ENCODE data around the gene TMEM255B. TPM values are rescaled to one million over a fixed set of nuclear protein-coding genes. Genes with fewer than 3 reads are reported as not detected.

Gene TMEM255B
- total RNA-seq, 1 donor from 2014 or later: 1.5 TPM

DNA sequence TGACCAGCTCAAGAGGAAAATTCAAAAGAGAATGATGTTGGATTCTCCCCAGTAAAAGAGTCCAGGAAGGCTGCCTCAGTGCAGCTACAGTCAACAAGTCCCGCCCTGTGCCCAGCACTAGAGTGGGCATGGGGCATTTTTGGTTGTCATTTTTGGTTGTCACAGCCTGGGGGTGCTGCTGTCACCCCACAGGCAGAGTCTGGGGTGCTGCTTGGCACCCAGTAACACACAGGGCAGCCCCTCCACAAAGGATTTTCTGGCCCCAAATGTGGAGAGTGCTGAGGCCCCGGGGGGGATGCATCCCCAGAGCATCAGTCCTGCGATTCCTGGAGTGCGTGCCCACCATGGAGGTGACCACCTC lies 28.2 kb upstream of the TMEM255B start:
- Mint-ChIP-seq H3K27ac (no peak overlapping the region), H3K36me3 (ENCODE audit: insufficient read depth) (no peaks in the 10 kb centered on the region), H3K4me1 (ENCODE audit: low read depth) (no peaks in the 10 kb centered on the region), H3K4me3 (ENCODE audit: low read depth) (no peak overlapping the region), H3K9me3 (ENCODE audit: low read depth) (no peaks in the 10 kb centered on the region), H3K27me3 (no peaks in the 10 kb centered on the region)
- TF ChIP-seq, protein P1, sequence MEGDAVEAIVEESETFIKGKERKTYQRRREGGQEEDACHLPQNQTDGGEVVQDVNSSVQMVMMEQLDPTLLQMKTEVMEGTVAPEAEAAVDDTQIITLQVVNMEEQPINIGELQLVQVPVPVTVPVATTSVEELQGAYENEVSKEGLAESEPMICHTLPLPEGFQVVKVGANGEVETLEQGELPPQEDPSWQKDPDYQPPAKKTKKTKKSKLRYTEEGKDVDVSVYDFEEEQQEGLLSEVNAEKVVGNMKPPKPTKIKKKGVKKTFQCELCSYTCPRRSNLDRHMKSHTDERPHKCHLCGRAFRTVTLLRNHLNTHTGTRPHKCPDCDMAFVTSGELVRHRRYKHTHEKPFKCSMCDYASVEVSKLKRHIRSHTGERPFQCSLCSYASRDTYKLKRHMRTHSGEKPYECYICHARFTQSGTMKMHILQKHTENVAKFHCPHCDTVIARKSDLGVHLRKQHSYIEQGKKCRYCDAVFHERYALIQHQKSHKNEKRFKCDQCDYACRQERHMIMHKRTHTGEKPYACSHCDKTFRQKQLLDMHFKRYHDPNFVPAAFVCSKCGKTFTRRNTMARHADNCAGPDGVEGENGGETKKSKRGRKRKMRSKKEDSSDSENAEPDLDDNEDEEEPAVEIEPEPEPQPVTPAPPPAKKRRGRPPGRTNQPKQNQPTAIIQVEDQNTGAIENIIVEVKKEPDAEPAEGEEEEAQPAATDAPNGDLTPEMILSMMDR (IDR thresholded peaks at IDR 0.05; ENCODE audit: unreplicated experiment): no peak
- DNase-seq (ENCODE audit: low spot score, unreplicated experiment): no peak

DNA sequence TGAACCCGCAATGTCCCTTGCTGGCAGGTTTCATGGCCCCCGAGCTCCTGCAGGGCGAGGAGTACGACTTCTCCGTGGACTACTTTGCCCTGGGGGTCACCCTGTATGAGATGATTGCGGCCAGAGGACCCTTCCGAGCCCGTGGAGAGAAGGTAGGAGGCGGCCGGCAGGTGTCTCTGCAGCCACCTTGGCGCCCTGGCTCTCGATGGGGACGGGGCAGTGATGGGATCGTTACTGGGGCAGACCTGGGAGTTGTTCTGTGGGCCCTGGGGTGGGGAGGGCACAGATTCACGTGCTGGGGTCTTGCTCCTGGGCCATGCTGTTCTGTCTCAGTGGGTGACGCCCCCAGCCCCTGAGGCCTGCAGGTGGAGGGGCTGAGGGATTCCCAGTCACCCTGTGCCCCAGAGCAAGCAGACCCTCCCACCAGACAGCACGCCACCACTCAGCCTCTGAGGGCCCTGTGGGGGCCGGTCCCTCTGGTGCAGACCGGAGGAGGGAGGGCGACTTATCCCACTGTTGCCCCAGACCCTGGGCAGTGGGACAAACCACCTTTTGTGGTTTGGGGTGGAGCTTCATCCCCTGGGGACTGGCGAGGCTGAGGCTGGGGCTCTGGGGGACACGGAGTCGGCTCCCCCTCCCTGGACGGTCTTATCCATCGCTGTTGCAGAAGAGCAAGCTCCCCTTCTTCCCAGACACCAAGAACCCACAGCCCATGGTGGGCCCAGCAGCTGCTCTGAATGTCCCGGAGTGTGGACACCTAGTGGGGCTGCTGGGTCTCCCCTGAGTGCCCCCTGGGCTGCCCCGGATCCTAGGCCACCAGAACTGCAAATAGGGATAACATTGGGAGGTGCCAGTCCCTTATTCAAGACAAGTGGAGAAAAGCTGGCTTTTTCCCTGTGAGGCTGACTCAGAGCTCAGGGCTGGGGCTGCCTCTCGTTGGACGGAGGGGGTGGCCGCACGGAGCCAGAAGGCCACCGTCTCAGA lies 27.5 kb upstream of the TMEM255B start:
- Mint-ChIP-seq H3K36me3 (ENCODE audit: insufficient read depth) (no peaks in the 10 kb centered on the region), H3K27me3 (no peaks in the 10 kb centered on the region), H3K27ac (no peak overlapping the region), H3K9me3 (ENCODE audit: low read depth) (no peaks in the 10 kb centered on the region), H3K4me1 (ENCODE audit: low read depth) (no peaks in the 10 kb centered on the region), H3K4me3 (ENCODE audit: low read depth) (no peak overlapping the region)
- TF ChIP-seq, protein P1 (IDR thresholded peaks at IDR 0.05; ENCODE audit: unreplicated experiment): no peak
- DNase-seq (ENCODE audit: low spot score, unreplicated experiment): no peak

DNA sequence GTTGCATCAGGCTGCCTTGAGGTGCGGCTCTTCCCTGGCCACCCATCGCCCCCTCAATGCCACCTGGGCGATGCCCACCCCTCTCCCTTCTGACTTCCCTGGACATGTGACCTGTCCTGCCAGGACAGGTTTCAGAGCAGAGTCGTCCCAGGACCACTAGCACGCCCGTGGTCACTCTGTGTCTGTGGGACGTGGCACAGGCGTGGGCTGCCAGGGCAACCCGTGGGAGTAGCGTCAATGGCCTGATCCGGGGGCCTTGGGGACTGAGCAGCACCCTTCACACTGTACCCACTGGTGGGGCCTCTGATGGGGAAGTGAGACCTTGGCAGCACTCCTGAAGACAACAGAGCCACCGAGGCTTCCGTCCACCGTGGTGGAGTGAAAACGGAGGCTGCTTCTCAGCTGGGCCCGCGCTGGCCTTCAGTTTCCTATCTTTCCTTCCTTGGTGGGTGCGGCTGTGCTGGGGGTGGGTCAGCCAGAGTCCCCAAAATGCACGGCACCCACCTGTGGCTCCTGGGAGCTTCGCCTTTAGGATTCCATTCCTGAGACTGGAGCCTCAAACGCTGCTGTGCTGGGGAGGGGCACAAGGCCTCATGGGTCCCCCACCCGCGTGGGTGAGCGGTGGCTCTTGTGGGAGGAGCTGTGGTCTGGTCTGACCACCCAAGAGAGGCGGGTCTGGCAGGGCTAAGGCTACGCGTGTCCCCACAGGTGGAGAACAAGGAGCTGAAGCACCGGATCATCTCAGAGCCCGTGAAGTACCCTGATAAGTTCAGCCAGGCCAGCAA lies 26.7 kb upstream of the TMEM255B start:
- H3K9me3 Mint-ChIP-seq (ENCODE audit: low read depth): no peaks in the 10 kb centered on the region
- TF ChIP-seq, protein P1 (IDR thresholded peaks at IDR 0.05; ENCODE audit: unreplicated experiment): no peak
- H3K27ac Mint-ChIP-seq: no peak overlapping the region
- H3K27me3 Mint-ChIP-seq: no peaks in the 10 kb centered on the region
- DNase-seq (ENCODE audit: low spot score, unreplicated experiment): no peak
- no peaks in the 10 kb centered on the region for H3K36me3 Mint-ChIP-seq (ENCODE audit: insufficient read depth)
- no peak overlapping the region for H3K4me3 Mint-ChIP-seq (ENCODE audit: low read depth)
- H3K4me1 Mint-ChIP-seq (ENCODE audit: low read depth): no peaks in the 10 kb centered on the region

DNA sequence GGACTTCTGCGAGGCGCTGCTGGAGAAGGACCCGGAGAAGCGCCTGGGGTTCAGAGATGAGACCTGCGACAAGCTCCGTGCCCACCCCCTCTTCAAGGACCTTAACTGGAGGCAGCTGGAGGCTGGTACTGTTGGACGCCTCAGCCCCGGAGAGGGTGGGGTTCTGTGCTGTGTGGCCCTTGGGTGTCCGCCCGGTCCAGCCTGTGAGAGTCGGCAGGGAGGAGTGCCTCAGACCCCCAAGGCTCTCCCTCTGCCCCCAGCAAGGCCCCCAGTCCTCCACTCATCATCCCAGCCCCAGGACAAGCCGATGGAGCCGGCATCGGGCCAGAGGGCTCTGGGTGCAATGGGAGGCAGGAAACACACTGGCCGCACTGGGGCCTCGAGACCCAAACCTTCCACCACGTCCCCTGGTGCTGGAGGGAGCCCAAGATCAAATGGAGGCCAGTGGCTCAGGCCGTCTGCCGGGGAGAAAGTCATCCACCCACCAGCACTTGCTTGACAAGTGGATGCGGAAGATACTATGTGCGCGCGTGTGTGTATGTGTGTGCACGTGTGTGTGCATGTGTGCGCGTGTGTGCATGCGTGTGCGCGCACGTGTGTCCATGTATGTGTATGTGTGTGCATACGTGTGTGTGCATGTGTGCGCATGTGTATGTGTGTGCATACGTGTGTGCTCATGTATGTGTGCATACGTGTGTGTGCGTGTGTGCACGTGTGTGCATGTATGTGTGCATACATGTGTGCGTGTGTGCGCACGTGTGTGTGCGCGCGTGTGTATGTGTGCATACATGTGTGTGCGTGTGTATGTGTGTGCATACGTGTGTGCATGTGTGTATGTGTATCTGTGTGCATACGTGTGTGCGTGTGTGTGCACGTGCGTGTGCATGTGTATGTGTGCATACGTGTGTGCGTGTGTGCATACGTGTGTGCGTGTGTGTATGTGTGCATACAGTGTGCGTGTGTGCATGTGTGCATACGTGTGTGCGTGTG lies 25.8 kb upstream of the TMEM255B start:
- Mint-ChIP-seq H3K4me1 (ENCODE audit: low read depth) (no peaks in the 10 kb centered on the region), H3K27me3 (no peaks in the 10 kb centered on the region), H3K4me3 (ENCODE audit: low read depth) (no peak overlapping the region), H3K9me3 (ENCODE audit: low read depth) (no peaks in the 10 kb centered on the region), H3K27ac (no peak overlapping the region), H3K36me3 (ENCODE audit: insufficient read depth) (no peaks in the 10 kb centered on the region)
- no peak for DNase-seq (ENCODE audit: low spot score, unreplicated experiment)
- TF ChIP-seq, protein P1 (IDR thresholded peaks at IDR 0.05; ENCODE audit: unreplicated experiment): no peak
